Endothelial cell of umbilical vein (primary cell): ENCODE results near the gene TSGA10IP. TPM values are rescaled to one million over a fixed set of nuclear protein-coding genes. Genes with fewer than 3 reads are reported as not detected.

Experiments
- BruUV-seq: library from RNA; stranded (reverse); fragments of 400-500 nt; replicated peaks from 2 replicates; lab custom pipeline; 2021; lab: Mats Ljungman, UMichigan
- CTCF ChIA-PET: fragments of 300-600, 350-600 bp; sonication (Branson Sonifier 250); formaldehyde crosslinking; loops from one replicate; lab custom pipeline; 2021; ENCODE audit warnings: antibody characterized with exemption, inconsistent platforms; lab: Charles Lee
- POLR2A ChIA-PET: fragments of 300-600, 350-600 bp; sonication (Branson Sonifier 250); formaldehyde crosslinking; loops from one replicate; lab custom pipeline; 2021; ENCODE audit warnings: antibody characterized with exemption, inconsistent platforms; lab: Charles Lee
- DNase-seq: peaks from one replicate; pipeline ENCODE4 v3.0.0-alpha.2; 2011; ENCODE audit warnings: low read depth, low spot score
- FAIRE-seq: peaks from 2 replicates; lab custom pipeline; 2011; peaks lifted over from hg19 to GRCh38; lab: Jason Lieb, UNC
- H2AFZ ChIP-seq: 2 replicates; pipeline ENCODE4 v1.6.0; 2012; ENCODE audit warnings: low read depth, low read length, control low read depth, inconsistent platforms
- H3K27ac ChIP-seq: 2 replicates; pipeline ENCODE4 v1.5.1; 2011; ENCODE audit warnings: low read depth, mild to moderate bottlenecking, control low read depth, low read length, moderate library complexity; ENCODE audit not compliant: insufficient read depth
- H3K27me3 ChIP-seq, 2 experiments: 2 replicates each; pipeline versions ENCODE4 v1.6.0 to v1.6.1; 2011; ENCODE audit warnings: low read length in 2 of 2, mixed read lengths in 1 of 2; ENCODE audit not compliant: control insufficient read depth in 2 of 2, insufficient read depth in 2 of 2
- H3K36me3 ChIP-seq, 2 experiments: 2 replicates in 1 of 2; 3 replicates in 1 of 2; pipeline ENCODE4 v1.5.1; 2011; ENCODE audit warnings: low read length in 2 of 2, mild to moderate bottlenecking in 1 of 2, moderate library complexity in 1 of 2; ENCODE audit not compliant: control insufficient read depth in 2 of 2, insufficient read depth in 2 of 2; ENCODE audit errors: extremely low read depth in 1 of 2
- H3K4me1 ChIP-seq: 3 replicates; pipeline ENCODE4 v1.5.1; 2011; ENCODE audit warnings: mild to moderate bottlenecking, low read length; ENCODE audit not compliant: control insufficient read depth, insufficient read depth; ENCODE audit errors: extremely low read depth
- H3K4me2 ChIP-seq: 2 replicates; pipeline ENCODE4 v1.6.1; 2011; ENCODE audit warnings: low read length, control low read depth, mixed read lengths; ENCODE audit not compliant: insufficient read depth
- H3K4me3 ChIP-seq, 3 experiments: fragments of 200-600 bp in 1 of 3; sonication (generic), shearing (Covaris generic) in 1 of 3; replicated peaks in 1 of 3; 2 replicates each; pipeline ENCODE4 v1.5.1; 2011 to 2016; ENCODE audit warnings: control low read depth in 3 of 3, low read length in 3 of 3, mild to moderate bottlenecking in 2 of 3, inconsistent platforms in 1 of 3, low read depth in 1 of 3, moderate library complexity in 1 of 3; ENCODE audit not compliant: insufficient read depth in 1 of 3
- H3K79me2 ChIP-seq: 2 replicates; pipeline ENCODE4 v1.6.0; 2012; ENCODE audit warnings: low read length, inconsistent platforms; ENCODE audit not compliant: control insufficient read depth, insufficient read depth
- H3K9ac ChIP-seq: replicated peaks from 2 replicates; pipeline ENCODE3; 2011; ENCODE audit warnings: low read length, control low read depth; ENCODE audit not compliant: insufficient read depth; ENCODE audit errors: extremely low read depth
- H3K9me1 ChIP-seq: replicated peaks from 3 replicates; pipeline ENCODE4 v1.6.0; 2011; ENCODE audit warnings: mild to moderate bottlenecking, low read length; ENCODE audit not compliant: control insufficient read depth, insufficient read depth; ENCODE audit errors: extremely low read depth
- H3K9me3 ChIP-seq: replicated peaks from 2 replicates; pipeline ENCODE4 v1.5.1; 2012; ENCODE audit warnings: low read length, inconsistent platforms; ENCODE audit not compliant: control insufficient read depth, insufficient read depth
- H4K20me1 ChIP-seq: replicated peaks from 2 replicates; pipeline ENCODE3; 2011; ENCODE audit warnings: mild to moderate bottlenecking, low read length; ENCODE audit not compliant: control insufficient read depth, insufficient read depth; ENCODE audit errors: extremely low read depth
- CTCF ChIP-seq, 2 donors: IDR thresholded peaks; 1 replicate in 1 of 2; 2 replicates in 1 of 2; pipeline ENCODE4 v1.5.1; 2011; ENCODE audit warnings: low read length in 2 of 2, mild to moderate bottlenecking in 2 of 2, moderate library complexity in 2 of 2, control low read depth in 1 of 2, inconsistent platforms in 1 of 2, low read depth in 1 of 2; ENCODE audit not compliant: insufficient read depth in 1 of 2; ENCODE audit errors: extremely low read depth in 1 of 2
- EZH2 ChIP-seq: IDR thresholded peaks from 2 replicates; pipeline ENCODE4 v1.6.1; 2012; ENCODE audit warnings: borderline replicate concordance, low read depth, mild to moderate bottlenecking, moderate library complexity, low read length, inconsistent platforms; ENCODE audit not compliant: severe bottlenecking
- FOS ChIP-seq: IDR thresholded peaks from 2 replicates; pipeline ENCODE4 v1.6.1; 2011; ENCODE audit warnings: mild to moderate bottlenecking, low read length, moderate library complexity, borderline replicate concordance; ENCODE audit not compliant: insufficient read depth
- GATA2 ChIP-seq: IDR thresholded peaks from 2 replicates; pipeline ENCODE4 v1.7.0; 2011; ENCODE audit warnings: low read depth, mild to moderate bottlenecking, moderate library complexity, mixed read lengths, low read length; ENCODE audit not compliant: insufficient read length, insufficient read depth
- JUN ChIP-seq: IDR thresholded peaks from 2 replicates; pipeline ENCODE4 v1.6.1; 2011; ENCODE audit warnings: borderline replicate concordance, low read depth; ENCODE audit not compliant: insufficient read length, insufficient read depth
- MAX ChIP-seq: IDR thresholded peaks from 2 replicates; pipeline ENCODE4 v1.6.1; 2011; ENCODE audit not compliant: insufficient read depth, insufficient read length
- MYC ChIP-seq: IDR thresholded peaks from one replicate; pipeline ENCODE4 v1.6.1; 2011; ENCODE audit warnings: mild to moderate bottlenecking, low read depth, low read length
- POLR2A ChIP-seq: IDR thresholded peaks from 2 replicates; pipeline ENCODE4 v1.6.1; 2012; ENCODE audit warnings: low read depth, mild to moderate bottlenecking, control low read depth, low read length
- POLR2AphosphoS5 ChIP-seq: IDR thresholded peaks from 2 replicates; pipeline ENCODE4 v1.6.1; 2012; ENCODE audit warnings: low read depth, mild to moderate bottlenecking, control low read depth, low read length, moderate library complexity; ENCODE audit not compliant: insufficient read depth
- dilution Hi-C: fragments of 300-500 bp; cut with MboI; formaldehyde crosslinking; loops from one replicate; pipeline ENCODE4 v1.15.0; 2019; ENCODE audit warnings: low sequenced_read_pairs; ENCODE audit not compliant: extremely low pct_ligation_motif_present
- intact Hi-C: fragments of 100-400 bp; cut with micrococcal nuclease; formaldehyde crosslinking; loops from one replicate; pipeline ENCODE4 v1.10.0; 2022
- polyA plus RNA-seq, 4 experiments: library from polyadenylated mRNA; depleted of rRNA in 3 of 4; stranded (reverse) in 3 of 4; unstranded in 1 of 4; fragments of >200 nt; gene quantifications; 2 replicates each; pipeline versions ENCODE4 v1.2.1 to v1.2.3, GENCODE V29; 2011 to 2012; ENCODE audit warnings: missing spikeins in 1 of 4
- total RNA-seq: library from RNA; stranded (reverse); gene quantifications from 2 replicates; pipeline ENCODE4 v1.2.3, GENCODE V29; 2021

TSGA10IP gene
- total and polyA plus RNA-seq, 2 donors (not counting 3 experiments of a cell fraction or from before 2014, with no cell fraction given) = not detected

GRCh38 chr11:65962141-65962564 lies 16.9 kb downstream of the TSGA10IP start:
- H4K20me1 ChIP-seq = no peaks in the 10 kb centered on the region
- peak overlapping the region; percentile 96 for H3K4me2 ChIP-seq
- peak overlapping the region; percentile 79 to 98 (median 90) for H3K4me3 ChIP-seq
- no peaks in the 10 kb centered on the region for H3K27me3 ChIP-seq
- dilution Hi-C loops (no loop called here), intact Hi-C loops (no loop called here)
- H2AFZ ChIP-seq = no peak overlapping the region
- peaks cover 11% of the 10 kb centered on the region for H3K4me1 ChIP-seq
- H3K79me2 ChIP-seq = peaks cover 28% of the 10 kb centered on the region
- FAIRE-seq (peak; percentile 40), DNase-seq (no peak)
- peak overlapping the region; percentile 30 for H3K27ac ChIP-seq
- H3K36me3 ChIP-seq = peaks cover 6 to 31% of the 10 kb centered on the region in 2 experiments
- no peaks in the 10 kb centered on the region for H3K9me1 ChIP-seq
- POLR2A ChIA-PET = interaction anchor here (0.6 kb wide), 1 partner anchor 65 kb away, joined by 4 read pairs; no protein-coding TSS in a partner anchor
- CTCF ChIA-PET = interaction anchor here (2.2 kb wide), 1 partner anchor 73 kb away, joined by 8 read pairs; the partner anchor contains the start of gene FIBP
- no peaks in the 10 kb centered on the region for H3K9me3 ChIP-seq
- H3K9ac ChIP-seq = peak overlapping the region; percentile 91
- TF ChIP-seq EZH2 (no peak), MYC (no peak), MAX (no peak), POLR2A (no peak), FOS (no peak), CTCF (IDR thresholded peaks at IDR 0.05; ENCODE audit: extremely low read depth in 1 of 2, insufficient read depth in 1 of 2, low read depth in 1 of 2, low read length in 2 of 2) (no peak), GATA2 (no peak), POLR2AphosphoS5 (no peak), JUN (no peak)
- BruUV-seq = TSS peak; percentile 65
